Osteocyte (in vitro differentiated cells): ENCODE results near the gene NFYC. TPM values are rescaled to one million over a fixed set of nuclear protein-coding genes. Genes with fewer than 3 reads are reported as not detected.

ENCODE experiments used
- DNase-seq: peaks from one replicate; pipeline ENCODE4 v3.0.0; 2021; ENCODE audit warnings: mixed read lengths; ENCODE audit not compliant: unreplicated experiment; ENCODE audit errors: extremely low spot score
- H3K27ac Mint-ChIP-seq: one replicate; pipeline ENCODE4 v1.8.0; 2021; ENCODE audit warnings: mild to moderate bottlenecking, mixed read lengths; ENCODE audit not compliant: unreplicated experiment
- H3K27me3 Mint-ChIP-seq: one replicate; pipeline ENCODE4 v1.8.0; 2021; ENCODE audit warnings: mixed read lengths; ENCODE audit not compliant: unreplicated experiment
- H3K36me3 Mint-ChIP-seq: one replicate; pipeline ENCODE4 v1.8.0; 2021; ENCODE audit warnings: mixed read lengths; ENCODE audit not compliant: unreplicated experiment
- H3K4me1 Mint-ChIP-seq: one replicate; pipeline ENCODE4 v1.8.0; 2021; ENCODE audit warnings: mixed read lengths; ENCODE audit not compliant: unreplicated experiment
- H3K4me3 Mint-ChIP-seq: one replicate; pipeline ENCODE4 v1.8.0; 2021; ENCODE audit warnings: mild to moderate bottlenecking, moderate library complexity, mixed read lengths; ENCODE audit not compliant: unreplicated experiment
- H3K9me3 Mint-ChIP-seq: one replicate; pipeline ENCODE4 v1.8.0; 2021; ENCODE audit warnings: mixed read lengths; ENCODE audit not compliant: unreplicated experiment
- CTCF ChIP-seq: fragments of 200-600 bp; sonication (generic); IDR thresholded peaks from 2 replicates; pipeline ENCODE4 v1.5.0; 2021; ENCODE audit warnings: antibody characterized with exemption, mild to moderate bottlenecking, moderate library complexity
- total RNA-seq: library from RNA; stranded (reverse); gene quantifications from 2 replicates; pipeline ENCODE4 v1.2.1, GENCODE V29; 2021

NFYC gene
- total RNA-seq, 1 donor from 2014 or later, result 49.0 TPM

- H3K9me3 Mint-ChIP-seq, result no peaks in the 10 kb centered on the region
- no peak overlapping the region for H3K27ac Mint-ChIP-seq
- DNase-seq, result no peak
- no peak overlapping the region for H3K4me3 Mint-ChIP-seq
- no peaks in the 10 kb centered on the region for H3K27me3 Mint-ChIP-seq
- H3K4me1 Mint-ChIP-seq, result peaks cover 15% of the 10 kb centered on the region
- no peak for TF ChIP-seq CTCF
- no peaks in the 10 kb centered on the region for H3K36me3 Mint-ChIP-seq
Observed at GRCh38 chr1:40794974-40795715, 103.6 kb downstream of the NFYC start.

GRCh38 chr1:40795811-40796586 lies 104.5 kb downstream of the NFYC start:
- Mint-ChIP-seq H3K36me3 (no peaks in the 10 kb centered on the region), H3K27ac (no peak overlapping the region), H3K27me3 (no peaks in the 10 kb centered on the region), H3K4me3 (no peak overlapping the region), H3K4me1 (peaks cover 18% of the 10 kb centered on the region), H3K9me3 (no peaks in the 10 kb centered on the region)
- no peak for TF ChIP-seq CTCF
- no peak for DNase-seq

- H3K27ac Mint-ChIP-seq, result no peak overlapping the region
- no peaks in the 10 kb centered on the region for H3K36me3 Mint-ChIP-seq
- no peaks in the 10 kb centered on the region for H3K27me3 Mint-ChIP-seq
- H3K4me3 Mint-ChIP-seq, result no peak overlapping the region
- no peaks in the 10 kb centered on the region for H3K9me3 Mint-ChIP-seq
- no peak for DNase-seq
- no peak for TF ChIP-seq CTCF
- peaks cover 25% of the 10 kb centered on the region for H3K4me1 Mint-ChIP-seq
Observed at GRCh38 chr1:40796939-40797667, 105.6 kb downstream of the NFYC start.

GRCh38 chr1:40797668-40798010 lies 106.1 kb downstream of the NFYC start:
- Mint-ChIP-seq H3K27ac (no peak overlapping the region), H3K4me3 (no peak overlapping the region), H3K27me3 (no peaks in the 10 kb centered on the region), H3K36me3 (no peaks in the 10 kb centered on the region), H3K4me1 (peaks cover 24% of the 10 kb centered on the region), H3K9me3 (no peaks in the 10 kb centered on the region)
- TF ChIP-seq CTCF, result no peak
- no peak for DNase-seq
